ENCODE results near the gene SMYD3.

- TF ChIP-seq POLR2A (IDR thresholded peaks at IDR 0.05) (no peak), CTCF (IDR thresholded peaks at IDR 0.05) (no peak)
Measured at GRCh38 chr1:246306415-246307037, 200.6 kb downstream of the SMYD3 start.

All from heart left ventricle (tissue), 13 donors.